ENCODE data around the gene ICAM2. TPM values are rescaled to one million over a fixed set of nuclear protein-coding genes. Genes with fewer than 3 reads are reported as not detected.
A peak's percentile ranks its signal among the peaks of the same experiment; 100 is the strongest.

The ICAM2 gene
- total RNA-seq, 1 experiment from 2014 or later = not detected

DNA sequence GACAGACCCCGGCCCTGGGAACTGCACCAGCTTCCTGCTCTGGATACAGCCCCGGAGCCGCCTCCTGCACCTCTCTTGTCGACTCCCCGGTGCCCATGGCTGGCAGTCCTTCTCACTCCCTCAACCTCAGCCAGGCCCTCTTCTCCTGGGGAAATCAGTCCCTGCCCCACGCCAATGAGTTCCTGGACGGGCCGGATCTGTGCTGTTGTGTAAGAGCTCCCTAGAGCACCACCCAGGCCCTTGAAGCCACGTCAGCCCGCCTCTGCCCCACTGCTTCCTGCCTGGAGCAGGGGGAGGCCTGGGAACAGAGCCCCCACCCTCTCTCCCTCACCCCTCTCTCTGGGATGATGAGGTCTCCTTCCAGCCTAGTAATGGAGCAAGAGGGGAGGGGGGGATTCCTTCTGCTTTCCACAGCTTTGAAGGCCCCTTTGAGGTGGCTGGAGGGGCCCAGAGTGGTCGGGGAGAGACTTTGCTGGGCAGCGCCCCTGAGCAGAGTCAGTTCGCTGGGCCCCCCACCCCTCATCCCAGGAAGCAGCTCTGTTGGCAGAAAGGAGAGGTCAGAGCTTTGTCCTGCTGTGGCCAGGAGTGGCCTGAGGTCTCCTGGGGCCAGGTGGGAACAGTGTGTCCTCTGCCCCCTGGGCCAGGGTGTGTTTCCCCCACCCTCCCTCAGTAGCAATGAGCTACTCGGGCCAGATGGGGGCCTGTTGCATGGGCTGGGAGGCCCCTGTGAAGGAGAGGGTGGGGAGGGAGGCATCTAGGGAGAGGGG, 18.5 kb downstream of the ICAM2 start:
- no peak for DNase-seq (ENCODE audit: low read depth)
- in situ Hi-C loops (cut with HindIII; ENCODE audit: low pct_unique_long_range_greater_than_20kb, low sequenced_read_pairs) = no loop called here

DNA sequence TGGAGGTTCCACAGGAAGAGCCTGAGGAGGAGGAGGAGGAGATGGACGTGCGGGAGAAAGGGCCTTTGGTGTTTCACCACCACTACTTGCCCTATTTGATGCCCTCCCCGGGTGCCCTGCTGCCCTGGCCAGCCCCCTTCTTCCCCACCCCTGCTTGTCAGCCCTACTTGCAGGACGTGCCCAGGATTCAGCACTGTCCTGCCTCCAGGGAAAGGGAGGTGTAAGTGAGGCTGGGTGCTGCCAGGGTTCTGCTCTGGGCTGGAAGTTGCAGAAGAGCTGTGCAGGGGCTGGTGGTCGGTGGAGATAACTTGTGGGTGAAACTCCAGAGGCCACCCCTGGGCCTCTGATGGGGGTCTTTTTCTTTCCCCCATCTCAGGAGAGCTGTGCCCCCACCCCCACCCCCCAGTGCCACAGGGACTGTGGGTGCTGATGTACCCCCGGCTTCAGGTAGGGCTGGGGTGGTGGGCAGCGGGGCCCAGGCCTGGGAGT, 19.3 kb downstream of the ICAM2 start:
- no peak for DNase-seq (ENCODE audit: low read depth)
- in situ Hi-C loops (cut with HindIII; ENCODE audit: low pct_unique_long_range_greater_than_20kb, low sequenced_read_pairs) = no loop called here

DNA sequence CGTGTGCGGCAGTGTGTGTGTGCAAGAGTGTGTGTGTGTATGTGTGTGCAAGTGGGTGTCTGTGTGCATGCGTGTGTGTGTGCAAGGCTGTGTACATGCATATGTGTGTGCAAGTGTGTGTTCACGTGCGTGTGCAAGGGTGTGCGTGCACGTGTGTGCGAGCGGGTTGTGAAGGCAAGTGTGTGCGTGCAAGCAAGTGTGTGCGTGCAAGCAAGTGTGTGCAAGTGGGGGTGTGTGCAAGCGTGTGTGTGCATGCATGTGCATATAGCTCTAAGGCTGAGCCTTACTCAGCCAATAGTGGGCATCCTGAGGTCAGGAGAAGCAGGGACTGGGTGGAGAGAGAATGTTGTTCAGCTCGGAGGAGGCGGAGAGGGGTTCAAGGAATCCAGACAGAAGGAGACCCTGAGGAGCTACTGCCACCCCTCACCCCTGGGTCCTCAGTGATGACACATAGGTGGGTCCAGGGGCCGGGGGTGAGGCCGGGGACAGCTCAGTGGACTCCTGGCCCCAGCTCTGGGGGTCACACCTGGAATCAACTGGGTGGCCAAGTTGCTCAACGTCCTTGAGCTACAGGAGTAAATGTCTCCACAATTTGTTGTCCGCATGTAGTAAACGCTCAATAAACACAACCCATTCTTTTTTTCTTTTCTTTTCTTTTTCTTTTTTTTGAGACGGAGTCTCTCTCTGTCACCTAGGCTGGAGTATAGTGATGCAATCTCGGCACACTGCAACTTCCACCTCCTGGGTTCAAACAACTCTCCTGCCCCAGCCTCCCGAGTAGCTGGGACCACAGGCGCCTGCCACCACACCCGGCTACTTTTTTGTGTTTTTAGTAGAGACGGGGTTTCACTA, 20.5 kb downstream of the ICAM2 start:
- in situ Hi-C loops (cut with HindIII; ENCODE audit: low pct_unique_long_range_greater_than_20kb, low sequenced_read_pairs) = no loop called here
- no peak for DNase-seq (ENCODE audit: low read depth)

DNA sequence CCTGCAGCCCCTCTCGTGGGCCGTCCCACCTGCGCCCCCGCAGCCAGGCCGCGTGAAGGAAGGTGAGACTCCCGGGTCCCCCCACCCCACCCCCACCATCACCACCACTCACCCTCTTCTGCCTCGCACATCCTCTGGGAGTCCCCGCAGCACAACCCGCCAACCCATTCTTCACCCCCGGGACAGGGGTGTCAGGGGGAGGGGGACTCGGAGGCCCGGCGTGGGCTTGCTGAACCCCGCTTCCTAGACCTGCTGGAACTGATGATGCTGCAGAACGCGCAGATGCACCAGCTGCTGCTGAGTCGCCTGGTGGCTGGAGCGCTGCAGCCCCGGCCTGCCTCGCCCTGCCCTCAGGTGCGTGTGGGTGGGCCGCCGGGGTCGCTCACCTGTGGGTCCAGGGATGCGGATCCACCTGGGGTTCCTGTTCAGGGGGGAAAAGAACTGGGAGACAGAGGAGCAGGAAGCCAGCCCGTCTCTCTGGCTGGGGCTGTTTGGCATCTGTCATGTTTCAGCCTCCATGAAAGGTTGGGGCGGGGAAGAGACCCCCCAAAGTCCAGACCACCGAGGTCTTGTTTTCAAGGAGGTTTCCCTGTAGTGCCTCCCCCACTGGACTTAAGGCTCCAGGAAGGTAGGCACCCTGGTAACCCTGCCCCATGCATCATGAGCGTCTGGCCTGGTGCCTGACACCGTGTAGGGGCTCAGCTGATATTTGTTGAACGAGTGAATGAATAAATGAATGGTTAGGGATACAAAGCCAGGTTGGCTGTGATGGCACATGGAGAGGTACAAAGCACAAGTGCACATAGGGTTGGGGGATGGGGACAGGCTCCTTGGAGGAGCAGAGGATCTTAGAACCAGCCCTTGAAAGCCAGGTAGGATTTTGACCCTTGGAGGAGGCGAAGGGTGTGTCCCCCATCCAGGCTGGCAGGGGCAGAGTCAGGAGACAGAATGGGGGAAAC, 21.4 kb downstream of the ICAM2 start:
- in situ Hi-C loops (cut with HindIII; ENCODE audit: low pct_unique_long_range_greater_than_20kb, low sequenced_read_pairs) = no loop called here
- DNase-seq (ENCODE audit: low read depth) = no peak

DNA sequence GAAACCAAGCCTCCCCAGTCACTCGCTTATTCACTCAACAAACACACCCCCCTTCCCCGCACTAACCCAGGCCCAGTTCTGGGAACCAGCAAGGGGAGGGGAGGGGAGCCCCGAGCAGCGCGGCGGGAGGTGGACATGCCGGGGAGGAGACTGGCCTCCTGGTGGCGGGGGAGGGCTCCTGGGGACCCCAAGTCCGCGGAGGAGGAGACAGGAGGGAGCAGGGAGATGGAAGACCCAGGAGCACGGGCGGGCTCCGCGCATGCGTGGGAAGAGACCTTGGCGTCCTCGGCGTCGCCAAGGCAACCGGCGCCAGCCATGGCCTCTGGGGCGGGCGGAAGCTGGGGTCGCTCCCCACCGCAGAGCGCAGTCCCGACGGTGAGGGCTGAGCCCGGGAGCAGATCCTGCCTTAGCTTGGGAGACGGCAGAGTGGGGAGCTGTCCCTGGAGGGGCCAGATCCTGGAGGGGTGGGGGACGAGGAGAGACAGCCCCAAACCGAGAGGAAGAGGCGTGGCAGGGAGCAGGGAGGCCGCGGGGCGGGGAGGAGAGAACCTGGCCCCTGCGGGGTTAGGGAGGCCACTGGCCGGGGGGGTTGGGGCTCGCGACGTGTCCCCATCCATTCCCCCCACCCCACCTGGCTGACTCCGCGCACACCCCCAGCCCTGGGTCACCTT, 22.2 kb downstream of the ICAM2 start, which contains the start of gene PRR29:
PRR29 (plus strand) TSS at position 302 of the 671 bp plus-strand sequence; CDS start at position 316, 14 bp downstream.
- peak; percentile 48 for DNase-seq (ENCODE audit: low read depth)
- in situ Hi-C loops (cut with HindIII; ENCODE audit: low pct_unique_long_range_greater_than_20kb, low sequenced_read_pairs) = no loop called here

DNA sequence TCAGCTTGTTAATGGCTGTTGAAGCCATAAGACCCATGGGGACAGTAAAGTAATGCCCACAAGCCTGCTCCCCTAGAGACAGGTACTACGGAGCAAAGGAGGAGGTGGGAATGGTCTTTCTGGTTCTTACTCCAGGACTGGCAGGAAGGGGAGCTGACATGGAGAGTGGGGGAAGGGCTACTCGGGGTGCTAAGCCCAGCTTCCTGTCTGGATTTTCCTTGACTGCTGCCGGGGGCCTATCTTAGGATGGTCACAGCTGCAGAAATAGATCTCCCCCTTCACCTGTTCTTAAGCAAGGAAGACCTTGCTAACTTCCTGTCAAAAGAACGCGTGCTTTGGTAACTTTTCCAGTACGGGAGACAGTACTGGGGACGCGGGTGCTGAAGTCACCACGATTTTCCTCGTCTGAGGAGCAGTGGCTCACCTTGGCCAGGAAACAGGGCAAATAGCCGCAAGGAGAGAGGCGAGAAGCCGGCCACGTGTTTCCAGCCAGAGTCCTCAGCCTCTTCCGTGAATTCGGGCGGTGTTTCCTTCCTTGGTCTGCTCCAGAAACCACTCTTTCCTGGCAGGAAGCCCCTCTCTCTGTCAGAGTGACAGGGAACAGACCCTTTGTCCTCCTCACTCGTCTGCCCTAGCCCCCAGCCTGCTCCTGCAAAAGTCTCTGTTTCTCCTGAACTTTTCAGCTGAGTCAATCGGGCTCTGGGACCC, 22.9 kb downstream of the ICAM2 start:
- no peak for DNase-seq (ENCODE audit: low read depth)
- in situ Hi-C loops (cut with HindIII; ENCODE audit: low pct_unique_long_range_greater_than_20kb, low sequenced_read_pairs) = no loop called here

DNA sequence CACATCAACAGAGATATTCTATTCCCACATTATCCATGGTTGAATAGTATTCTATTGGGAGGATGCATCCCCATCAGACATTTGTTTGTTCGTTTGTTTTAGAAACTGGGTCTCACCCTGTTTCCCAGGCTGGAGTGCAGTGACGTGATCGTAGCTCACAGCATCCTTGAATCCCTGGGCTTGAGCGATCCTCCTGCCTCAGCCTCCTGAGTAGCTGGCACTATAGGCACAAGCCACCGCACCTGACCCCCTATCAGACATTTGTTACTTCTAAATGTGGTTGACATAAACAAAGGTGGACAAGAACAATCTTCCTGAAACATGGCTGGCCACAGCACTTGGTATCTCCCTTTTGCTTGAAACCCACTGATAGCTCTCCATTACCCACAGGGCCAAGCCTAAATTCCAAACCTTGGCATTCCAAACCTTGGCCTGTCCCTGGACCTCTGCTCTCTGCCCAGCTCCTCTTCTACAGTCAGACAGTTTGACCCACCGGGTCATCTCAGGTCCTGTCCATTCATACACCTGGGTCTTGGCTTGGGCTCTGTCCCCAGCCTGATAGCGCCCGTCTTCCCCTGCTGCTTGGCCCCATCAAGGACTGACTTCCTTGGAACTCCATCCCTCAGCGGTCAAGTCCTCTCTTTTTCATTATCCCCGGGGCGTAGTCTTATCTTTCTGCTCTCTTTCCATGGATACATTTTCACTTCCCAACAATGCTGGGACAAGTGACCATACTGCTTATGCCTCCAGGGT, 23.8 kb downstream of the ICAM2 start:
- no peak for DNase-seq (ENCODE audit: low read depth)
- in situ Hi-C loops (cut with HindIII; ENCODE audit: low pct_unique_long_range_greater_than_20kb, low sequenced_read_pairs) = no loop called here

DNA sequence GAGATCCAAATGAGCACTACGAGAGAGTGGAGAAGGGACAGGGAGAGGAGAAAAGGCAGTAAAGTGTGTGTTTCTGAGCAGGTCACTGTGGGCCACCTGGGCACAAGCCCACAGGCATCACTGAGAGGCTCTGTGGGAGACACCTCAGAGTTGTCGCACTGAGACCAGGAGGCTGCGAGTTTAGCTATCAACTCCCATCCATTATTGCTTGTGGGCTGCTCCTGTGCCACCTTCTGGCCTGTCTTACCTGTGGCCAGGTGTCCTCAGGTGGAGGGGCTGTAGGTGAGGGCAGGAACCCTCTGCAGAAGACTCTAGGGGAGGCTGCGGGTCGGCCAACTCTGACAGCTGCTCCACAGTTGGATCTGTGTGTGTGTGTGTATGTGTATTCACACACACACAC, 24.8 kb downstream of the ICAM2 start:
- DNase-seq (ENCODE audit: low read depth) = no peak
- in situ Hi-C loops (cut with HindIII; ENCODE audit: low pct_unique_long_range_greater_than_20kb, low sequenced_read_pairs) = no loop called here

DNA sequence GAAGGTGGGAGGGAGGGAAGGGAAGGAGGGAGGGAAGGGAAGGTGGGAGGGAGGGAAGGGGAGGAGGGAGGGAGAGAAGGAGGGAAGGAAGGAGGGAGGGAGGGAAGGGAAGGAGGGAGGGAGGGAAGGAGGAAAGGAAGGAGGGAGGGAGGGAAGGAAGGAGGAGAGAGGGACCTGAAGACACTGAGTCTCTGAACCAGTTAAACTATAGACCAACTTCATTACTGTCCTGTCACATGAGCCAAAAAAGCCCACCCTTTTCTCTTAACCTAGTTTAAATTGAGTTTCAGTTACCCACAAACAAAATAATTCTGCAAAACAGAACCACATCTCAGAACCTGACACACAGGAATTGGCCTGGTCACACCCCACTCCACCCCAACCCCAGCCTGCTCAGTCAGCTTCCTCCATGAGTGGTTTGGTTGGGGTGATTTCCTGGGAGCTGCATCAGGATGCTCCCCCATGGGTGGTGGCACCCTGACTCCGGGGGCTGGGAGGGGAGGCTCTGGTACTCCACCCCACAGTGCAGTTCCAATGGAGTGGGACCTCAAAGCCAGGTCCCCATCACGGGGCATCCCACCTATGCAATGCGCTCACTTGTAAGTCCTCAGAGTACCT, 27.0 kb downstream of the ICAM2 start:
- no peak for DNase-seq (ENCODE audit: low read depth)
- in situ Hi-C loops (cut with HindIII; ENCODE audit: low pct_unique_long_range_greater_than_20kb, low sequenced_read_pairs) = no loop called here

DNA sequence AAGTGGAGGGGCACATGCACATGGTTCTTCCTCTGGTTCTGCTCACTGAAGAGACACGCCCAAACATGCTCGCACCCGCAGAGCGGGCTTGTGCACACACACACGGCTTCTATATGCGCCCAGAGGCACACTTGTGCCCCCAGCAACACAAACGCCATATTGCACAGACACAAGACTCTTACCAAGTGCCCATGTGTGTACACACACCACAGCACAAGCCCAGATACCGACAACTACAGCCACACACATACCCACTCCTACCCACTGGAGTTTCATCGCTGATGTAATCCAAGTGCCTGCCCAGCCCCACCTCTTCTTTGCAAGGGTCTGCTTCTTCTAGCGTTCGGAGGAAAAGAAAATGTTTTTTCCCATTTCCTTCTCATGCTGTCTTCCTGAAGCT, 28.8 kb downstream of the ICAM2 start:
- in situ Hi-C loops (cut with HindIII; ENCODE audit: low pct_unique_long_range_greater_than_20kb, low sequenced_read_pairs) = no loop called here
- DNase-seq (ENCODE audit: low read depth) = no peak

DNA sequence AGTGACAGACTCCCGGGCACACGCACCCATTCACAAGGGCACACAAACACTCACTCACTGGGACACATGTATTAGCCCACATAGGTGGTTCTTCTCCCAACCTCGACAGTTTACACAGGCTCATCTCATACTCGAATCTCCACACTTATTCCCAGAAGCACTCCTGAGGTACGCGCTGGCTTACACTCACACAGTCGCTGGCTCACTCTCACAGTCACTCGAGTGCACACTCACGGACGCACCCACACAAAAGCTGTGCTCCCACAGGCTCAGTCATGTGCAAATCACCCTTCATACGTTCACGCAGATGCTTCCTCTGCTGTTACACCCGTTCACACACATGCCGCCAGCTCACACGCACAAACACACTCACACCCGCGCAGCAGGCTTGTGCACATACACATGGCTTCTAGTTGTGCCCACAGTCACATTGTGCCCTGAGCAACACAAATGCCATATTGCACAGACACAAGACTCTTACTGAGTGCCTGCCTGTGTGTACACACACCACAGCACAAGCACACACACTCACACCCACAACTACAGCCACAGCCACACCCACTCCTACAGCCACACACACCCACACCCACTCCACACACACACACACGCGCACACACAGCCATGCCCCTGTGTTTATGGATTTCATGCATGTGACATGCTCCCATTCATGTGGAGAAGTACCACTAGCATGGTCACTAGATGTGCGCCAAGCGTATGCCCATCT, 30.6 kb downstream of the ICAM2 start:
- in situ Hi-C loops (cut with HindIII; ENCODE audit: low pct_unique_long_range_greater_than_20kb, low sequenced_read_pairs) = no loop called here
- DNase-seq (ENCODE audit: low read depth) = no peak

DNA sequence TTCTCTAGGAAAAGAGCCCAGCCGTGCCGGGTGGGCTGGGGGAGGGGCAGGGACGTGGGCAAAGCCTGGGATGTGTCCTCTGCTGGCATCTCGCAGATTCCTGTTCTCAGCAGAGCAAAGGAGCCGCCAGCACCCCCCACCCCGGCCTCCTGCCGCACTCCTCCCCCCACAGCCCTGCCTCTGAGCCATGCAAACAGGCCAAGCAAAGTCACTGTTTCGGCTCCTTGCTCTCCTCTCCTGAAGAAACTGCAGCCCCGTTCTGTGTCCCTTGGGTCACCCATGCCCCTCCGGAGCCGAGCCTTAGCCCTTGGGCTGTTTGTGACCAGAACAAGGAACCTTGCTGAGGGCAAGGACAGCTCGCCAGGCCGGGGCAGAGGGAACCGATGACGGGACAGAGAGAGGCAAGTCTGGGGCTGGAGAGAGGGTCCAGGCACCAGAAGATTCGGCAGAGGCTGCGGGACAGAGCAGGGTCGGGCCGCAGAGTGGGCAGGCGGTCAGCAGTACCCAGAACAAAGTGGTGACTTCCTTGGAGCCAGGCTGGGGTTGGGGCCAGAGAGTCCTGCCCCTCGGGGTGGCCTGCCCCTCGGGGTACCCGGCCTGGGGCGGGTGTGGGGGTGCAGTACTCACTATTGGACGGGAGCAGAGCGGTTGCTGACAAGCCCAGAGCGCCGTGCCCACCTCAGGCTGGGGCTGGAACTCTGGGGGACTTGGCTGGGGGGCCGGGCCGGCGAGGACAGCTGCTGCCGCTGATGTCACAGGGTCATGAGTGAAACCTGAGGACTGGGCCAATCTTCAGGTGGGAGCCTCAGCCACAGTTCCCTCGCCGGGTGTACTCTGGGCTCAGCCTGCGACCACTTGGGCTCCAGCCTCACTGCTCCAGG, 31.5 kb downstream of the ICAM2 start:
- no peak for DNase-seq (ENCODE audit: low read depth)
- in situ Hi-C loops (cut with HindIII; ENCODE audit: low pct_unique_long_range_greater_than_20kb, low sequenced_read_pairs) = no loop called here

DNA sequence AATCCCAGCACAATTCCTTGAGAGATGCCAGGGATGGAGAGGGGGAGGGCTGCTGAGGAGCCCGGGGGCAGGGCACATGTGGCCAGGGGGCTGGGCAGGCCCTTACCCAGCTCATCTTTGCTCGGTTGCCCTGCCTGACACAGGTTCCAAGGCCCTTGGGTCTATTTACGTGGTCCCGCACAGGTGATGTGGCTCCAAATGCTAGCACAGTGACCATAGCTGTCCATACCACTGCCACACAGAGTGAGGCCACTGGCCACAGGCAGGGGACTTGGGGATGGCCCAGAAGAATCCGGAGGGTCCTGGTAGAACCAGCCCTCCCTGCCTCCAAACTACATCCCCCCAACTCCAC, 32.3 kb downstream of the ICAM2 start:
- in situ Hi-C loops (cut with HindIII; ENCODE audit: low pct_unique_long_range_greater_than_20kb, low sequenced_read_pairs) = no loop called here

DNA sequence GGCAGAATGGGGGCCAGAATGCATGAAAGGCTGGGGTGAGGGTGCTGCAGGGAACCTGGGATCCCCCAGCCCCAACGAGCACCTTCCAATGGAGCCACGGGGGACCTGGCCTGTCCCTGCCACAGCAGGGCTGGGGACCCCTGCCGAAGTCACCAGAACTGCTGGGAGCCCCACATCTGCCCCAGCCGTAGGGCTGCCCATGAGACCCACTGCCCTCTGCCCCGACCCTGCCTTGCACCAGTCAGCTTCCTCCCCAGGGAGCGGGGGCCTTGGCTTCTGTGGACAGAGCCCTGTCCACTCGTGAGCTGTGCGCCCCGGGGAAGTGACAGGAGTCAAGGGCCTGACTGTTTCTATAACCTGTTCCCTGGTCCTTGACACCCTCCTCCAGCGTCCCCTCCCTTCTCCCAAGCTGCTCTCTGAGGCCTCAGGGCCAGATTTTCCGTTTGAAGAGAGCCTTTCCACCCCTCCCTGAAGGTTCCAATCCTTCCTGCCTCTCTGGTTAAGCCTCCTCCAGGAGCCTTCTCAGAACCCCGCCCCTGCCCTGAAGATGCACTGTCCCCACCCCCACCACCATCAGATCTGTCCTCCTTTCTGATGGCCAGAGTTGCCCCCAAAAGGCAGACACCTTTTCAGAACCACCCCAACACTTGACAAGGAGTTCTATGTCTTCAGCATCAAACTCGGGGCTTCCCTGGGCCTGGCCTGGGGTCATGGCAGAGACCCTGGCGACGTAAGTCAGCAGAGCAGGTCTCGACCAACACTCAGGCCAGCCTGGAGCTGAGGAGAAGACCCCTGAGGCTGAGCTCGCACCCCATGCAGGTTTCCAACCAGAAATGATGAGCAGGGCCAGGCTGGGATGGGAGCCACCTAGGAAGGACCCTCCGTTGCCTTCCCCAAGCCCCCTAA, 33.0 kb downstream of the ICAM2 start:
- in situ Hi-C loops (cut with HindIII; ENCODE audit: low pct_unique_long_range_greater_than_20kb, low sequenced_read_pairs) = no loop called here
- no peak for DNase-seq (ENCODE audit: low read depth)

More for the DNA sequence above, 32.3 kb downstream of the ICAM2 start:
- no peak for DNase-seq (ENCODE audit: low read depth)

Measured in Caki2 (cell line).